ENCODE results near the gene TINAG.

- TF ChIP-seq EZH2 (IDR thresholded peaks at IDR 0.05; ENCODE audit: insufficient read depth, poor library complexity, severe bottlenecking): no peak
- no peak for TF ChIP-seq EZH2phosphoT487 (IDR thresholded peaks at IDR 0.05; ENCODE audit: insufficient read depth, low read depth)
Observed at GRCh38 chr6:54354608-54355007, 46.4 kb downstream of the TINAG start.
